Ishikawa (cell line): ENCODE results near the gene GYS2.

Source experiments
- EP300 ChIP-seq: IDR thresholded peaks from 2 replicates; pipeline ENCODE4 v1.6.1; 2012; ENCODE audit warnings: borderline replicate concordance
- TEAD4 ChIP-seq: IDR thresholded peaks from 2 replicates; pipeline ENCODE4 v1.6.1; 2012
- TF ChIP-seq, protein P1 (sequence below): IDR thresholded peaks from 2 replicates; pipeline ENCODE4 v1.6.1; 2012

DNA sequence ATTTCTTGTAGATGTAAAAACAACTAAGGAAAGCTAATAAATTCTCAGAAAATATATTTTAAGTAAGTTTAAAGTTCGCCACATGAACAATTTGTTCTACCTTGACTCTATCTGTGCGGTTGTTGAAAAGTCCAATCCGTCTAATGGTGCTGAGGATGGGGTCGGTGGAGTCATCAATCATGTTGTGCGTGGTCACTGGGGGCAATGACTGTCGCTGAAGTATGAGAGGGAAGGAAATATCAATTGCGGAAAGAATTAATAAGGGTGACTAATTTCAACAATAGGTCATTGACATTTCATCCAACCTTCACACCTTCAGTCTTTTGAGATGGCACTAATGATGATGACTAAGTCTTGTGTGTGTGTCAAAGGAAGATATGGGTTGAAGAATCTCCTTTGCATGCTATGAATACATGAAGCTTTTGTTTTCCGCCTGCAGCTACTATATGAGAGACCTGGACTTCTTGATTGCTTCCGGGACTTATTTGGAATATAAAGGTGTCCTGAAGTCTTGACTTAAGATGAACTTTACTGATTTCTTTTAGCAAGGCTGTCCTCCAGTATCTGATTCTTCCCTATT lies 46.5 kb downstream of the GYS2 start:
- TF ChIP-seq EP300 (no peak), TEAD4 (no peak)
- TF ChIP-seq, protein P1, sequence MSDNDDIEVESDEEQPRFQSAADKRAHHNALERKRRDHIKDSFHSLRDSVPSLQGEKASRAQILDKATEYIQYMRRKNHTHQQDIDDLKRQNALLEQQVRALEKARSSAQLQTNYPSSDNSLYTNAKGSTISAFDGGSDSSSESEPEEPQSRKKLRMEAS, result no peak
